Activated CD4-positive, alpha-beta memory T cell treated with anti-CD3 and anti-CD28 coated beads for 36 hours (primary cell): Measurements from ENCODE around the gene NFE2L1. TPM values are rescaled to one million over a fixed set of nuclear protein-coding genes. Genes with fewer than 3 reads are reported as not detected.
"Not testable (repeated sequence)": the region's sequence is repeated elsewhere in the genome, so short reads cannot be mapped to it uniquely, and the experiment has no call there.

Experiments used
- CTCF ChIA-PET: fragments of 350-600 bp; sonication (Branson Sonifier 250); formaldehyde crosslinking; loops from one replicate; lab custom pipeline; 2021; ENCODE audit warnings: antibody characterized with exemption, inconsistent platforms; lab: Charles Lee
- POLR2A ChIA-PET: fragments of 350-600 bp; sonication (Branson Sonifier 250); formaldehyde crosslinking; loops from one replicate; lab custom pipeline; 2021; ENCODE audit warnings: antibody characterized with exemption; lab: Charles Lee
- DNase-seq: peaks from one replicate; pipeline ENCODE4 v3.0.0-alpha.2; 2020
- H3K27ac Mint-ChIP-seq: one replicate; pipeline ENCODE4 v1.8.0; 2021; ENCODE audit warnings: mixed read lengths
- H3K27me3 Mint-ChIP-seq: one replicate; pipeline ENCODE4 v1.8.0; 2021; ENCODE audit warnings: mixed read lengths
- H3K36me3 Mint-ChIP-seq: one replicate; pipeline ENCODE4 v1.8.0; 2021; ENCODE audit warnings: mixed read lengths
- H3K4me1 Mint-ChIP-seq: one replicate; pipeline ENCODE4 v1.8.0; 2021; ENCODE audit warnings: low read depth, mixed read lengths
- H3K4me3 Mint-ChIP-seq: one replicate; pipeline ENCODE4 v1.8.0; 2021; ENCODE audit warnings: mild to moderate bottlenecking, mixed read lengths
- H3K9me3 Mint-ChIP-seq: one replicate; pipeline ENCODE4 v1.8.0; 2021; ENCODE audit warnings: mixed read lengths
- intact Hi-C: fragments of 100-400 bp; cut with micrococcal nuclease; formaldehyde crosslinking; loops from one replicate; pipeline ENCODE4 v1.15.1; 2023
- total RNA-seq, 2 experiments: library from RNA; stranded (reverse); gene quantifications; one replicate each; pipeline ENCODE4 v1.2.3, GENCODE V29; 2021

Gene NFE2L1
- total RNA-seq, 2 experiments from 2014 or later, result 82.4 to 84.1 TPM

DNA sequence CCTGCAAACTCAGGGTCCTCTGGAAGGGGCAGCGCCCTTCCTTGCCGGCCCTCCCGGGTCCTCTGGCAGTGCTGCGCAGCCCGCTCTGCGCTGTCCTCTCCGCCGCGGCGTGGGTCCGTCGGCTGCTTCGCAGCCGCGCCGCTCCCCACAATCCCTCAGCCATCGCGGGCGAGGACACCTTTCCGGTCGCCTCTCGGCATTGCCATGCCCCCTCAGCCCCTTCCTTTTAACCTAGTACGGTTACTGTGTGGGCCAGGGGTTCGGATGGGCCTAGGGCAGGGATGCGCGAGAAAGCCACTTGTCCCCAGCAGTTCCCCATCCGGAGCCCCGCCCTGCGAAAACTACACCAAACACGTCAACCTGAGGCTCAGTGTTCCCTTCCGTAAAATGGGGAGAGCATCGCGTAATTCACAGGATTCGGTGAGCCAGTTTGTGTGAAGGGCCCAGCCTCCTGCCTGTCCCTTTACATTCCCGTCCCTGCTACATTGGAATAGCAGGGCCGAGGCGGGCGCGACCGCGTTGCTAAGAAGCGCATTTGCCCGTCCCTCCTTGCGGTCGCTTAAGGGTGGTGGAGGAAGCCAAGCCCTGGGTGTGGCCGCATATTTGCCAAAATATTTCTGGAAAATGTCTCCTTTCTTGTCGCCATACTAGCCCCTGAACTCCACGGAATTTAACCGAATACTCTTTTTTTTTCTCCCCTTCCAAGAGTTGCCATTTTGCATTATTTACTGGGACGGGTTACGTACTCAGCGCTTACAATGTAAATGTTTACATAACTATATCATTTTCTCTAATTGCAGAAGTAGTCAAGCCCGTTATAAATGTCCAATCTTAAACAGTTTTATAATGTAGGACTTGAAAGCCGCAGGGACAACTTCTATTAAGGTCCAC lies 23.8 kb upstream of the NFE2L1 start:
- Mint-ChIP-seq H3K4me3 (peak overlapping the region; percentile 82), H3K36me3 (no peaks in the 10 kb centered on the region), H3K9me3 (no peaks in the 10 kb centered on the region), H3K27ac (peak overlapping the region; percentile 34), H3K27me3 (peaks cover 11% of the 10 kb centered on the region), H3K4me1 (peaks cover 22% of the 10 kb centered on the region)
- intact Hi-C loops, result loop anchor here (1.0 to 5.0 kb wide), 9 partner anchors 24 to 588 kb away; partner anchors contain the start of genes CBX1, CDK5RAP3, HOXB3 and HOXB5
- POLR2A ChIA-PET, result interaction anchor here (0.9 to 2.4 kb wide), 4 partner anchors 24 to 54 kb away, joined by 3 to 10 read pairs (median 3); partner anchors contain the start of genes CDK5RAP3 and NFE2L1
- peak; percentile 65 for DNase-seq
- CTCF ChIA-PET, result interaction anchor here (0.5 to 4.6 kb wide), 33 partner anchors 10 to 928 kb away, joined by 3 to 137 read pairs (median 7); partner anchors contain the start of genes CBX1, CDK5RAP3, COPZ2 and HOXB5

GRCh38 chr17:48025040-48025903 lies 22.9 kb upstream of the NFE2L1 start:
- Mint-ChIP-seq H3K4me3 (peak overlapping the region; percentile 82), H3K36me3 (no peaks in the 10 kb centered on the region), H3K27me3 (peaks cover 11% of the 10 kb centered on the region), H3K4me1 (peaks cover 22% of the 10 kb centered on the region), H3K27ac (peak overlapping the region; percentile 34), H3K9me3 (no peaks in the 10 kb centered on the region)
- intact Hi-C loops, result loop anchor here (1.0 to 5.0 kb wide), 8 partner anchors 23 to 587 kb away; partner anchors contain the start of genes CBX1, CDK5RAP3, HOXB3 and HOXB5
- DNase-seq, result peak; percentile 99
- ChIA-PET CTCF (interaction anchor here (0.6 to 4.6 kb wide), 41 partner anchors 11 to 927 kb away, joined by 3 to 137 read pairs (median 4); partner anchors contain the start of genes CBX1, CDK5RAP3, COPZ2 and HOXB5), POLR2A (interaction anchor here (0.9 to 2.4 kb wide), 5 partner anchors 22 to 54 kb away, joined by 3 to 10 read pairs (median 3); partner anchors contain the start of genes CDK5RAP3 and NFE2L1)

- no peaks in the 10 kb centered on the region for H3K9me3 Mint-ChIP-seq
- peaks cover 15% of the 10 kb centered on the region for H3K27me3 Mint-ChIP-seq
- peak overlapping the region; percentile 82 for H3K4me3 Mint-ChIP-seq
- ChIA-PET POLR2A (interaction anchor here (0.5 to 2.4 kb wide), 6 partner anchors 11 to 269 kb away, joined by 3 to 10 read pairs (median 3); partner anchors contain the start of genes CDK5RAP3 and NFE2L1), CTCF (interaction anchor here (0.6 to 4.6 kb wide), 42 partner anchors 10 to 653 kb away, joined by 3 to 137 read pairs (median 4); partner anchors contain the start of genes CDK5RAP3, COPZ2, HOXB9 and NFE2L1)
- H3K4me1 Mint-ChIP-seq, result peaks cover 22% of the 10 kb centered on the region
- DNase-seq, result no peak
- intact Hi-C loops, result loop anchor here (1.0 to 5.0 kb wide), 8 partner anchors 22 to 586 kb away; partner anchors contain the start of genes CBX1, CDK5RAP3, HOXB3 and HOXB5
- no peaks in the 10 kb centered on the region for H3K36me3 Mint-ChIP-seq
- H3K27ac Mint-ChIP-seq, result no peak overlapping the region
Measured at GRCh38 chr17:48025904-48026501, 22.2 kb upstream of the NFE2L1 start.

- DNase-seq, result peak; percentile 83
- ChIA-PET CTCF (interaction anchor here (0.5 to 4.6 kb wide), 29 partner anchors 9 to 599 kb away, joined by 3 to 137 read pairs (median 6); partner anchors contain the start of genes CDK5RAP3, COPZ2, HOXB5 and HOXB9), POLR2A (interaction anchor here (0.5 to 2.4 kb wide), 3 partner anchors 10 to 268 kb away, joined by 3 to 10 read pairs (median 4); partner anchors contain the start of gene NFE2L1)
- Mint-ChIP-seq H3K4me1 (peaks cover 22% of the 10 kb centered on the region), H3K27ac (no peak overlapping the region), H3K27me3 (peaks cover 13% of the 10 kb centered on the region), H3K36me3 (no peaks in the 10 kb centered on the region), H3K9me3 (no peaks in the 10 kb centered on the region), H3K4me3 (no peak overlapping the region)
- intact Hi-C loops, result loop anchor here (5.0 kb wide), 2 partner anchors 566 to 586 kb away; partner anchors contain the start of genes HOXB3, HOXB5 and HOXB7
Measured at GRCh38 chr17:48026502-48027321, 21.4 kb upstream of the NFE2L1 start.

GRCh38 chr17:48027322-48027981 lies 20.7 kb upstream of the NFE2L1 start:
- no peak for DNase-seq
- intact Hi-C loops, result loop anchor here (5.0 kb wide), 2 partner anchors 565 to 585 kb away; partner anchors contain the start of genes HOXB3, HOXB5 and HOXB7
- H3K4me3 Mint-ChIP-seq, result no peak overlapping the region
- peaks cover 22% of the 10 kb centered on the region for H3K4me1 Mint-ChIP-seq
- no peaks in the 10 kb centered on the region for H3K9me3 Mint-ChIP-seq
- H3K27me3 Mint-ChIP-seq, result peaks cover 13% of the 10 kb centered on the region
- POLR2A ChIA-PET, result interaction anchor here (1.2 to 2.4 kb wide), 2 partner anchors 9 to 21 kb away, joined by 4 to 10 read pairs; partner anchors contain the start of gene NFE2L1
- CTCF ChIA-PET, result interaction anchor here (0.5 to 4.6 kb wide), 24 partner anchors 9 to 599 kb away, joined by 3 to 137 read pairs (median 8); partner anchors contain the start of genes COPZ2, HOXB5, HOXB9 and NFE2L1
- H3K27ac Mint-ChIP-seq, result no peak overlapping the region
- H3K36me3 Mint-ChIP-seq, result no peaks in the 10 kb centered on the region

DNA sequence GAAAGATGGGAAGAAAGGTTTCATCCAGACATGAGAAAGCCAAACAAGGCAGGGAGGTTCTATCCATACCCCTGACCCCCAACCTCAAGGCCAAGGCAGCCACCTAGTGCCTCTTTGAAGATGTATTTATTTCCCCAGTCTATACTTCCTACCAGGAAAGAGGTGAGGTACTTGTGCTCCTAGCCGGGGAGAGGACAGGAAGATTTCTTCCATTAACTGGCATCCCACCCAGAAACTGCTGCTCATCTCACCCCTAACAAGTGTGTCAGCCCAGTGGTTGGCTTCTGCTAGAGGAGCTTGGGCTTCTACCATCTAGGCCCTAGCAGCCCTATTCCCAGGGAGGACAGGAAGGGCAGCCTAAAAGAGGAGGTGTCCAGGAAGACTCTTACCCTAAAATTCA lies 19.4 kb upstream of the NFE2L1 start:
- no peak for DNase-seq
- intact Hi-C loops, result loop anchor here (5.0 kb wide), 2 partner anchors 564 to 584 kb away; partner anchors contain the start of genes HOXB3, HOXB5 and HOXB7
- H3K36me3 Mint-ChIP-seq, result no peaks in the 10 kb centered on the region
- peaks cover 20% of the 10 kb centered on the region for H3K4me1 Mint-ChIP-seq
- H3K4me3 Mint-ChIP-seq, result no peak overlapping the region
- CTCF ChIA-PET, result interaction anchor here (0.8 to 4.6 kb wide), 3 partner anchors 18 to 46 kb away, joined by 3 to 137 read pairs (median 3); no protein-coding TSS in a partner anchor
- POLR2A ChIA-PET, result no interaction called here
- no peak overlapping the region for H3K27ac Mint-ChIP-seq
- H3K27me3 Mint-ChIP-seq, result peaks cover 20% of the 10 kb centered on the region
- no peaks in the 10 kb centered on the region for H3K9me3 Mint-ChIP-seq

DNA sequence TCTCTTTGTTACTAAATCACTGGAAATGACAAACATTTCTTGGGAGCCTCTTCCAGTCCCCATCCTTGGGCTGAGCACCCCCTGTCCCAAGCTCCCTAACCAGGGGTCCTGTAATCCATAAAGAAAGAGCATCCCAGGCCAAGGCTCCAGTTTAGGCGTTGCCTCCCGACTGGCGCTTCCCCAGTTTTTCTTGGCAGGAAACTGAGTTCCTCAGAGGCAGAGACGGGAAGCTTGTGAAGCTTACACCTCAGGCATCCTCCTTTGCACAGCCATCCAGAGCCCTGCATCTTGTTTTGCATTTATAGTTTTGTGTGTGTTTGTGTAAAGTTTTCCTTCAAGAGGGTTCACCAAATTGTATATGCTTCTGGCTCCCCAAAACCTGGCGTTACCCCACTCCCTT lies 17.6 kb upstream of the NFE2L1 start:
- Mint-ChIP-seq H3K27ac (no peak overlapping the region), H3K36me3 (no peaks in the 10 kb centered on the region), H3K4me3 (no peak overlapping the region), H3K4me1 (peaks cover 8% of the 10 kb centered on the region), H3K27me3 (peaks cover 22% of the 10 kb centered on the region), H3K9me3 (no peaks in the 10 kb centered on the region)
- intact Hi-C loops, result no loop called here
- DNase-seq, result no peak
- ChIA-PET POLR2A (no interaction called here), CTCF (interaction anchor here (1.3 to 1.7 kb wide), 4 partner anchors 13 to 44 kb away, joined by 3 to 5 read pairs (median 4); no protein-coding TSS in a partner anchor)

- H3K36me3 Mint-ChIP-seq, result no peaks in the 10 kb centered on the region
- intact Hi-C loops, result no loop called here
- DNase-seq, result no peak
- no peak overlapping the region for H3K27ac Mint-ChIP-seq
- H3K4me3 Mint-ChIP-seq, result no peak overlapping the region
- H3K9me3 Mint-ChIP-seq, result no peaks in the 10 kb centered on the region
- POLR2A ChIA-PET, result no interaction called here
- CTCF ChIA-PET, result interaction anchor here (1.1 to 1.6 kb wide), 3 partner anchors 11 to 43 kb away, joined by 3 to 5 read pairs (median 4); no protein-coding TSS in a partner anchor
- H3K27me3 Mint-ChIP-seq, result peaks cover 28% of the 10 kb centered on the region
- H3K4me1 Mint-ChIP-seq, result no peaks in the 10 kb centered on the region
Measured at GRCh38 chr17:48031966-48032365, 16.2 kb upstream of the NFE2L1 start.

GRCh38 chr17:48034734-48035133 lies 13.4 kb upstream of the NFE2L1 start:
- CTCF ChIA-PET, result interaction anchor here (1.4 to 4.9 kb wide), 5 partner anchors 8 to 64 kb away, joined by 3 to 40 read pairs (median 9); partner anchors contain the start of gene CDK5RAP3
- intact Hi-C loops, POLR2A ChIA-PET, H3K4me1 Mint-ChIP-seq, DNase-seq, H3K9me3 Mint-ChIP-seq, H3K36me3 Mint-ChIP-seq, H3K4me3 Mint-ChIP-seq, H3K27ac Mint-ChIP-seq: not testable (repeated sequence)
- H3K27me3 Mint-ChIP-seq, result peaks cover 42% of the 10 kb centered on the region
